ENCODE measurements around the gene HOMER2.

DNA sequence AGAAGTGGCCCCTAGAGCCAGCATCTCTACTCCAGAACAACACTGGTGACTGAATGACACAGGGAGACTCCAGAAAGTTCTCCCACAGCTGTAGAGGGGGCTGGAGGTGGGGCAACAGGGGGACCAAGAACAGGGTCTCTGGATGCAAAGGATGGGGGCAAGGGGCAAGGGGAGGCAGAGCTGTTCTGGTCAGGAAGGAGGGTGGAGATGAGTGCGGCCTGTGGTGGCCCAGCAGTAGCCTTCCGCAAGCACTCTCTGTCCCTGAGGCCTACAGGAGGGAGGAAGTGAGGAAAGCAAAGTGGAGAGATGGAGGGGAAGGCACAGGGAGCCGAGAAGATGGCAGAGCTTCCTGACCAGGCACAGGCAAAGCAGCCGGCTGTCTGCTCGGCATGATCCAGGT is 56.5 kb downstream of the HOMER2 start:
- TF ChIP-seq MIER2 (CRISPR knock-in tag; IDR thresholded peaks at IDR 0.05), result no peak
- TF ChIP-seq ZNF883 (CRISPR knock-in tag; IDR thresholded peaks at IDR 0.05; ENCODE audit: not compliant biosample characterization), result no peak
- no peak for TF ChIP-seq ETV5 (CRISPR knock-in tag; IDR thresholded peaks at IDR 0.05; ENCODE audit: borderline replicate concordance)
- no peak for TF ChIP-seq ATF7 (IDR thresholded peaks at IDR 0.05)
- no peak for TF ChIP-seq ATF7 (CRISPR knock-in tag; IDR thresholded peaks at IDR 0.05)
